ENCODE data around the gene DCP1B.

The DCP1B gene

DNA sequence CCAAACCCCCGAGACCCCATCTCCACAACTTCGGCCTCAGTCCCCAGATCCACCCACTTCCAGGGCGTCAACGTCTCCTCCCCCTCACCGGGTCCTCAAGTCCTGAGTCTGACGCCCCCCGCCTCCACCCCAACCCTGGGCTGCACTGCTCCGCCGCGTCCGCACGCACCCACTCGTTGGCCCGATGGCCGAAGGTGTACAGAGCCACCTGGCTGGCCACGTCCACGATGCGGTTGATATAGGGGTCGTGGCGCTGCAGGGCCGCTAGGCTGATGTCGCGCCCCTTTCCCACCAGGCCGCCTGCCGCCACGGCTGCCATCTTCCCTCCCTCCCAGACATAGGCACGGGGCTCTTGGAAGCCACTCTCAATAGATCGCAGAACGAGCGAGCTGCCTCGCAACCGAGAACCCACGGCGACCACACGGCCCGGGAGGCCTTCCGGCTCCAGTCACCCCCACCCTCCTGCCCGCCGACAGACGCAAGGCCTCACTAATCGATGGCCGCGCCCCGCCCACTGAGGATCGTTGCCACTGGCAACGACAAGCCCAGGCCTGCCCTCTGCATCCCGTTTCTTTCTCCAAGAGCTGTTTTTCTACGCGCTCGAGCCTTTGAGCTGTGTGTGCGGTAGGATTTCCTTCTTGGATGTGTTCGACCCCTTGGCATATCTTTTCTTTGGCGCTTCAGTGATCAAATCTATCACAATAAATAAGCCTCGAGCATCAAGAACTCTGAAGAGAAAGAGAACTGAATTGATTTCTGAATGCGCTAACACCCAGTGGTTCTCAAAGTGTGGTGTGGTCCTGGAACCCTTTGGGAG, at the start of gene DCP1B:
DCP1B (minus strand) TSS at position 345 of the 817 bp plus-strand sequence; CDS start at position 319, 26 bp downstream.
- peak; percentile 96 for DNase-seq

DNA sequence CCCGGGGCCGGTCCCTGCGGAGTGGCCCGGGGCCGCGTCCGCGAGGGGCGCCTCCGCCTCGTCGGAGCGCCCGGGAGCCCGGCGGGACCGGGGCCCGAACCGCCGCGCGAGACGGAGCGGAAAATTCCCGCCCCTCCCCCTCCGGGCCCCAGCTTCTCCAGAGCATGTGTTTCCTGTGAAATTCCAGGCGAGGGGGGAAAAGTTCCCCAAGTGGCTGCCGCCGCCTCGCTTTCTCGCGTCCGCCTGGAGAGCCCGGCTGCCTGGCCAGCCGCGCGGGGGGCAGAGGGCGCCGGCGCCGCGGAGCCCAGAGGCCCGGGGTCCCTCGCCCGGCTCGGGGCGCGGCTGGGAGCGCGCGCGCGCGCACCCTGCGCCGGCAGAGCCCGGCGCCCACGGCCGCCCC, 49.4 kb upstream of the DCP1B start:
- DNase-seq = peak; percentile 55

DNA sequence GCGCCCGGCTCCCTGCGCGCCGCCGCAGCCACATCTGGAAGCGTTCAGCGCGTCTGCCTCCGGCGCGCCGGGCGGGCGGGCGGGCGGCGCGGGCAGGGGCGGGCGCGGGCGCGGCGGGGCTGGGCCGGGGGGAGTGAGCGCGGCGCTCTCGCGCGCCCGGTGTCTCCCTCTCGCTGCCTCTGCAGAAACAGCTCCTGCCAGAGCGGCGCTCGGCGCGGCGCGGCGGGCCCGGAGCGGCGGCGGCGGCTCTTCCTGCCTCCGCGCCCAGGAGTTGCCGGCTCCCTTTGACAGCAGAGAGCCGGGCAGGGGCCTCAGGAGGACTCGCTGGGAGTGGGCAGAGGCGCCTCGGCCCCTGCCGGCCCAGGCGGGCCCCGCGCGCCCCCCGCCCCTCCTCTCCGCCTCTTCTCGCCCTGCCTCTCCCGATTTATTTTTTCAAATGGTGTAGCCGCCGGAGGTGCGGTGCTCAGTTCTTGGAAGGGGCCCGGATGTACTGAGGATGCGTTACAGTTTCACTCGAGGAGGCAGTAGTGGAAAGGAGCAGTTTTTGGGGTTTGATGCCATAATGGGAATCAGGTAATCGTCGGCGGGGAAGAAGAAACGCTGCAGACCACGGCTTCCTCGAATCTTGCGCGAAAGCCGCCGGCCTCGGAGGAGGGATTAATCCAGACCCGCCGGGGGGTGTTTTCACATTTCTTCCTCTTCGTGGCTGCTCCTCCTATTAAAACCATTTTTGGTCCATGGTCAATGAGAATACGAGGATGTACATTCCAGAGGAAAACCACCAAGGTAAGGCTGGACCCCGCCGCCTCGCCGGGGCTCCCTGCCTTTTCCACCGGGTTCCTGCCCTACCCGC, 48.8 kb upstream of the DCP1B start, which contains the start of gene CACNA1C:
CACNA1C (plus strand) TSS at position 162 of the 853 bp plus-strand sequence; CDS start at position 738, 576 bp downstream.
- peak; percentile 67 for DNase-seq

DNA sequence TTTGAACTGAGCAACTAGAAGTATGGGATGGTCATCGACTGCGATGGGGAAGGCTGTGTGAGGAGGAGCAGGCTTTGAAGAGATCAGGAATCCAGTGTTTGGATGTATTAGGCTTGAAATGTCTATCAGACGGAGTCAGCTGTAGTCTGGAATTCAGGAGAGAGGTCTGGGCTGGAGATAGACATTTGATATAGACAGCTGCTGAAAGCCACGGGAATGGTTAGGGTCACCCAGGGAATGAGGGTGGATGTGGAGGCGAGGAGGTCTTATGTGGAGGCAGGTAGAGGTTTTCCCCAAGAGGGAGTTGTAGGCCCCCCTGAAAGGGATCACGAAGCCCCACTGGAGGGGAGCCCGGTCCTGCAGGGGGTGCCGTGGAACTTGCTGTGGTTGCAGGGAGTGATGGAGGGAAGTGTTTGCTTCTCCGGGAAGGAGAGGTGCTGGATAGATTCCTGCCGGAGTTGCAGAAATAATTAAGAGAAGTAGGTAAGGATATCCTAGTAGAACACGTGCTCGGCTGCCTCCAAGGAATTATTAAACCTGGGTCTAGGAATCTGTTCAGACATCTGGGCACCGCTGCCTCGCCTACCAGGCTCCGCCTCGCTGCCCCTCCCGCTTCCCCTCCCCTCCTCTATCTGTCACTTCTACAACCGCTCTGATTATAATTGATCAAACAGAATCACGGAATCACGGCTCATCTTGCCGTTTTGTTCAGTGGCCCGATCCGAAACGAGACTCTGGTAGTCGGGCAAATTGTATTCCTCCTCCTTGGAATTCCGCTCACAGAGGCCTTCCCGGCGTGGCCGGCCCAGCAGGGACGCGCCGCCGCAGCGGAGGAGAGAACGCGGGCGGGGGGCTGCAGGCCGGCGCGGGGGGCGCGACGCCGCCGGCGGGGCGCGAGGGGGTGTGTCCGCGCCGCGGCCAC, 47.7 kb upstream of the DCP1B start:
- peak; percentile 18 for DNase-seq

DNA sequence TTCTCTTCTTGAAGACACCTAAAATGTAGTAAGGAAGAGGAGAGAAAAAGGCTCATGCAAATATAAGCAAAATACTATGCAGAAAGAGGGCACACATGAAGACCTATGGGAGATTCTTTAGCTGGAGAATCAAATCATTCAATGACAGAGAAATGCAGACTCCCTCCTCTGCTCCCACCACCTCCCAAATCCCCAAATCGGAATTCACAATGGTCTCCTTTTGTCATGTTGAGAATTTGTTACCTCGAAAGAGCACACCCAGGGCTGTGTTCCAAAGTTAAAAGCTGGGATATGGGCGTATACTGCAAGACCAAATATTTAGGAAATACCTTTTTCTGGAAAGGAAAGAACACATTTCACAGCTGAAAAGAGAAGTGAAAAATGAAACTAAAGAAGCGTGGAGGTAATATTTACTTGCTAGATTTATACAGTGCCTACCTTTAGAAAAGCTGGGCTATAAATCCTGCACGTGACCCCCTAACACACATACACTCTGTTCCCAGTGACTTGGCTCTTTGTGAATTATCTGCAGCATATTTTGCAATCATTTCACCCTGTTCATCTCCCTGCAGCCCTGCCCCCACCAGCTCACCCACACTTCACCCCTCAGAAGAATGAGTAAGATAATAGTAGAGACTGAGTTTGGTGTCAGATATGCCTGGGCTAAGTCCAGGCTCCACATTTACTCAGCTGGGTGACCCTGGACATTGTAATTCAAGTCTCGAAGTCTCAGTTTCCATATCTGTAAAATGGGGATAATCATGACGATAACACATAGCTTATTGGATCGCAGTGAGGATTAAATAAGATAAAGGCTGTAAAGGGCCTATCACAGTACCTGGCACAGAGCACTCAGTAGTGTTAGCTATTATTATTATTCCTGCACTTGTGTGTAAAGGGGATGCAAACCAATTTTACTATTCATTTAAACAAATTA, 45.6 kb upstream of the DCP1B start:
- peak; percentile 15 for DNase-seq

DNA sequence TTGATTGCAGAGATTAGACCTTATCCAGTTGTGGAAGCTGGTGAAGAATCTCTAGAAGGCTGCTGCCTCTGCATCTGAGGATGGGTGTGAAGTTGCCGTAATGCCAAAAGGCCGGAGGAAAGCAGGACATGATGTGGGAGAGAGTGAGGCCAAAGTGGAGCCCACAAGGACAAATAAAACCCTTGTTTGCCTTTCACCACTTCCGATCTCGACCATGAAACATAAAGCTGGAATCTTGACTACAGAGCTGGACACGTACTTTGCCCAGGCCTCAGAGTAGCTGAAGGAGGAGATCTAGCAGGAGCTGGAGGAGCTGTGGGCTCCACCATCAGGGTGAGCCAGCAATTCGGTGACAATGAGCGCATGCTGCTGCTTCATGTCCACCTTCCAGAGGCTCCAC, 43.5 kb upstream of the DCP1B start:
- no peak for DNase-seq

DNA sequence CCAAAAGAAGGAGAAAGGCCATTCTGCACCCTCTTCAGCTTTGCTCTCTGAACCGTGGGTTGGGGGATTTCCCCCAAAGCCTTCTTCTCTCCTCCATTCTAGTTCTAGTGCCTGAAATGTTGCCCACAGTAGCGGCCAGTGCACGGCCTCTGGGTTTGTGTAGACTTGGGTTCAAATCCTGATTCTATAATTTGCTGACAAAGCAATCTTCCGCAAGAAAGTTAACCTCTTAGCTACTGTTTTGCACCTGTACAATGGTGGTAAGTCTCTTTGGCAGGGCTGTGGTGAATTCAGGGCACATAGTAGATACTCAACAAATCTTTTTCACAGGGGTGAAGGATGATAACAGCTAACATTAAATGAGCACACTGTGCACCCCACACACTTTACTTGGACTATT, 42.7 kb upstream of the DCP1B start:
- no peak for DNase-seq

DNA sequence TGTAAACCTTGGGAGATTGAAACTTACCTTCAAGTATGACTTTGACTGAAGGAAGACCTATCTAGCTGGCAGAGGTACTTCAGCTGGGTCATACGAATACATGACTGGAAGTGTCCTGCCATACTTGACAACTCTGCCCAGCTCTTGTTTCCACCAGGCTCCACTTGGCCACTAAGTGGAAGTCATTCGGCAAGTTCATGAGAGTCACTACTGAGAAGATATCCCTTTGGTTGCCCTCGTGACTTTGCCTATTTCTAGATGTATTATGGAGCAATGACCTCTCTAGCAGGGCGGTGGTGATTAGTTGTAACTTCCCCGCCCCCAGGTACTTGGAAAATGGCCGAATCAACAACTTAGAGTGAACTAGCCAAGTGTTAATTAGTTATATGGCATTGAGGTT, 39.9 kb upstream of the DCP1B start:
- DNase-seq = no peak

DNA sequence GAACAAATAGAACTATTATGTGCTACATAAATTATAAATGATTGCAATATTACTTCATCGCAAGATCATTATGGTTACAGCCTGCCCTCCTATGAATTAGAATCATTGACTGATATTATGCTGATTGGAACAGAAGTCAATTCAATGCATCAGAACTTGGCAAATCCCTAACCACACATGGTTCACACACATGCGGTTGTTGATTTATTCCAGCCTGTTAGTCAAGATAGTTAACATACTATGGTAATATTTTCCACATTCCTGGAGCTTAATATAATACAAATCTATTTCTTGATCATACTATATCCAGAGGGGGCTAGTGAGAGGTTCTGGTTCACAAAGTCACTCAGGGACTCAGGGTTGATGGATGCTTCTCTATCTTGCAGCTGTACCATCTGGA, 38.8 kb upstream of the DCP1B start:
- no peak for DNase-seq

DNA sequence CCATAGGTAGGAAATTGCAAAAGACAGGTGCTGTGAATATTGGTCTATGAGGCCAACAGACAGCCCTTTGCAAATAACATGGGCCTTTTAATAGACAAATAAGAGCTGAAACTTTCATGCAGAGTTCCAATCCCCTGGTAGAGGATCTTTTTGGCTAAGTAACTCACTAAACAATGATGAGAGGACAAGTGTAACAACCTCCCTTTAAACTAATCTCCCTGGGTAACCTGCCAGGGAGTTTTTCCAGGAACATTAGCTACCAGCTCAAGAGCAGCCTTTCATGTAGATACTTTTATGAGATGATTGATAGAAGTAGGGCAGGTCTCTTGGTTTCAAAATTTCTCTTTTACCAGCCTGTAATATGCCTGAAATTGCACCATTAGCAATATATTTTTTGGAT, 34.8 kb upstream of the DCP1B start:
- no peak for DNase-seq

DNA sequence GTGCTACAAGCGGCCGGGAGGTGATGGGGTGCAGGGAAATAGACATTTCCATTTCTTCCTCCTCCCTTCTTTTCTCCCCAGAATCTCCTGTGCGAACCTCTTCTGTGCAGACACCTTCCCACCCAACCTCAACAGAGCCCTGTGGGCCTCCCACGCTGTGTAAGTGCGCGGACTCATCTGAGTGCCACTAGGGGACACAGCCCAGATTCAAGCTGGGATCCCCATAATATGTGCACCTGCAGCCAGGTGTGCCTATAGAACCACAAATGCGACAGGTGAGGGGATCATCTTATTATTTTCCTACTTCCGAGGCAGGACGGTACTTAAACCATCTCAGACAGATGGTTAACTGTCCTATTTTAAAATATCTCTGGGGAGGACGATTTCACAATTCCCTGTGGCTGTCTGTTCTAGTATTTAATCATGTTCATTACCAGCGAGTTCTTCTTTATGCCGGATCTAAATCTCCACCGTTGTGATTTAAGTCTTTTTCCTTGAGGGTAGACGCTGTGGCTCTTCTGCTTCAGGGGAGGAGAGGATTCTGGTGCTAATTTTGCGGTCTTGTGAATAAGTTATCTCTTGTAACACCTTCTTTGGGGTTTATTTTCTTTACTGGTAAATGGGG, 31.3 kb upstream of the DCP1B start:
- no peak for DNase-seq

DNA sequence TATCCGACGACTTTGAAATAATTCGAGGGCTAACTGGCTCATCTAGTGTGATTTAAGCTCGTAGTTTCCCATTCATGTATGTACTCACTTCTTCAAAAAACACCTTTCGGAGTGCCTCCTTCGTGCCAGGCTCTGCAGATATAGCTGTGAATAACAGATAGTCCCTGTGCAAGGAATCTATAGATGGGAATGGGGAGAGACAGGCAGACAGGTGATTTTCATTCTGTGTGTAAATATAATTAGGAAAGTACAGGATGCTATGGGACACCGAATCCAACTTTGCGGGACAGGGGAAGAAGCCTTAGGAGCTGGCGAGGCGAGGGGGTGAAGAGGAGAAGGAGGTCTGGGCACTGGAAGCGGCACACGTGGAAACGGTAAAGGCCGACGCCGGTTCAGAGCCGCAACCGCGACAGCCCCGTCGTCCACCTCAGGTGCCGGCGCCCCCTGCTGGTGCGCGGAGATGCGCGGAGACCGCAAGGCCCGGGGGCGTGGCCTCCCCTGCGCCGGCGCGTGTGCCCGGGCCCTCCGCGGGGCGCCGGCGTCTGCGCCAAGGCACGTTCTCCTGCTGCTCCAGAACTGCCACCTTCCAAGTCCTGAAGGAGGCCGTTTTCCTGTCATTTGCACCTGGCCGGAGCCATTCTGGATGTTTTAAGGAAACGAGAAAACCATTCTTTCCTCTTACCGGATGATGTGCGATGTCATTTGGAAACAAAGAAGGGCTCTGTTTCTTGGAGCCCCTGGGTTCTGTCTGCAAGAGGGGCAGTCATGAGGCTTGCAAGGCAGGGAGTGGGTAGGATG, 30.6 kb upstream of the DCP1B start:
- peak; percentile 76 for DNase-seq

DNA sequence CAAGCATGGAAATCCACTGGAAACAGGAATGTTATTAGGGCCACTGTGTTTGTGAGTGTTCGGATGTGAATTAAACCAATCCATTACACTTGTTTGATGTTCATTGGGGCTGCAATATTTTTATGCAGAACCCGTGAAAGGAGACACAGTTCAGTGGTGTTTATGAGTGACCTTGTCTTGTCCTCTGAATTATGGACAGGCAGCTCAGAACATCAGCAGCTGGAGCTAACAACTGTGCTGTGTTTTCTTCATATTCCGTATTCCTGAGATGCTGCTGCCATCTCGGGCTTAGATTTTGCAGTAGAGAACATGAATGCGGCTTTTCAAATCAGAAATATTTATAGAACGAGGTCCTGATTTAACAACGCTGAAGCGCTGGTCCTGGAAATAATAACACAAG, 28.2 kb upstream of the DCP1B start:
- DNase-seq = no peak

DNA sequence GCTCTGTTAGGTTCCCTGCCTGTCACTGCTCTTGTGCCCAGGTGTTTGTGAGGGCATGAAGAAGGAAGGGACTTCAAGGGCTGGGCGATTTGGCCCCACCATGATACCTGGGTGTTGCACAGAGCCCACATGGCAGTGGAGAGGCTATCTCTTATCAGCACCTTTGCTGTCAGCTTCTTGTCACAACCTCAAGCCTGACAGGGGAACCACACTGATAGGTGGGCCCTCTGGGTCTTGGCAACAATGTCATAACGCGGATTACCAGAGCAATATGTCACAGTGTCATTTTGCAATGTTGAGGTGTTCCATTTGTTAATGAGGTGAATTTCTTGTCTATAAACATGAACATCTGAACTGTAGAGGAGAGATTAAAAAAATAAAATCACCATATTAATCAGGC, 25.6 kb upstream of the DCP1B start:
- DNase-seq = no peak

DNA sequence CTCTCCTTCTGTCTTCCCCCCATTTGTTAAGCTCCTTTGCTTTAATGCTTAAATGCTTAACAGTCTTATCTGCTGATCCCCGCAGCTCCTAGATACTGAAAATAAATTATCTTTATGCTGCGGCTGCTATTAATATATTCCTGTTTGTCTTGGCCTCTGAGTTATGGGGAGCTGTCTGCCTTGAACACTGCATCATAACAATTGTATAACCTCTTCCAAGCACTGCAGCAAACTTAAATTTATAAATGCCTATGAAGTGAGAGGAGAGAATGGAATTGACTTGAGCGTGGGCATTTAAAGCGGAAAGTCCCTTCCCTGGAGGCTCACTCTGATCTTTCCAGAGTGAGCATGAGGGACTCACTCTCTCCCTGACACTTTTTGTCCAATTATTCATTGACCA, 23.1 kb upstream of the DCP1B start:
- no peak for DNase-seq

DNA sequence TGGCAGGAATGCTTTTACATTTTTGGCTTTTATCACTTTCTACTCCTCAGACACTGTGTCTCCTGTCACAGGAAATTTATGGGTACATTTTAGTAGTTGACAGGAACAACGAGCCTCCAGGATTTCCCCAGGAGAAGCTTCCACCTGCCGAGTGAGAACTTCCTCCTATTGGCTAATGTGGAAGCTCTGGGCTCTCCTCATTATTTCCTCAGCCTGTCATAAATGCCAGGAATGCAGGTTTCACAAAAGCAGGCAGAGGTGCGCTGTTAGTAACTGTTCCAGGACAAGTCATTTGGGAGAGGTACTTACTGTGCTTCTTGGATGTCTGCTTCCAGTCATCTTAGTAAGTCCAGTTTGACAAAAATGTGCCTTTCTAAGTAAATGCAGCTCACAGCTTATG, 19.1 kb upstream of the DCP1B start:
- DNase-seq = no peak

DNA sequence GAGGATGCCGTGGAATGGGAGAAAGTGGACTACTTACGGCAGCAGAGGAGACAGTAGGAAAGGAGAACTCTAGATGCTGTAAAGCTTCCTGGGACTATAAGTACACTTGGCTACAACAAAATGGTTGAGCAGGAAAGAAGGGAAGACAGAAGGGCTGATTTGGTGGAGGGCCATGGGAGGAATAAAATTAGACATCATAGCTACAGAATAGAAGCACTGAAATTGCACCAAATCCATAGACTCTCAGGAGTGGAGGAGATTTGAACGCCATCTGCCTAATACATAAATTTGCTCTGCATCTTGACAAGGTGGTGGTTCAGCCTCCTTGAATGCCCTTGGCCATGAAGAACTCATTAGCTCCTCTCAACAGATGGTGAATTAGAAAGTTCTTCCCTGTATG, 16.3 kb upstream of the DCP1B start:
- no peak for DNase-seq

DNA sequence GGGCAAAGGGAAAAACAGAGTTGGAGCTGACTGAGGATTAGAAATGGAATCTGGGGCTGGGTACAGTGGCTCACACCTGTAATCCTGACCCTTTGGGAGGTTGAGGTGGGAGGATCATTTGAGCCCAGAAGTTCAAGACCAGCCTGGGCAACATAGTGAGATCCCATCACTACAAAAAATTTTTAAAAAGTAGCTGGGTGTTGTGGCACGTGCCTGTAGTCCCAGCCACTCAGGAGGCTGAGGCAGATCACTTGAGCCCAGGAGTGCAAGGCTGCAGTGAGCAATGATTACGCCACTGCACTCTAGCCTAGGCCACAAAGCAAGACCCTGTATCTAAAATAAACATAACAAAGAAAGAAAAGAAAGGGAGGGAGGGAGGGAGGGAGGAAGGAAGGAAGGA, 14.9 kb upstream of the DCP1B start:
- DNase-seq = no peak

DNA sequence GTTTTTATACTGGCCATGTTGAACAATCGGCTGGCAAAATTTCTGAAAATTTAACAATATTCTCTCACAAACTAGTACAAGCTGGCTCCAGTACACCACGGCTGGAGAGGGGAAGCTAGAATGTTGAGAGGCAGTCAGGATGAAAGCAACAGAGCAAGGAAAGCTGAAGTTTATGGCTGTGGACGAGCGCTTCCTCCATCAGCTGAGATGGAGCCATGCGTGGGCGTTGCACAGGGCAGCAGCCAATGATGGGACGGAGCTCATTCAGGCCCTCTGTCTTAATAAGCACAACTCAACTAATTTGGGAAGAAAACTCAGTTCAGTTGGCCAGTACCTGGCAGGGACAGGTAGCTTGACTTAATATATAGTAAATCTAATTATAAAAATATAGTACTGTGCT, 14.1 kb upstream of the DCP1B start:
- DNase-seq = no peak
